Neuron (in vitro differentiated cells): ENCODE results near the gene MICAL3.

ENCODE experiments used
- H2AFZ ChIP-seq: one replicate; pipeline ENCODE4 v1.6.1; 2013; ENCODE audit warnings: low read depth, mild to moderate bottlenecking, inconsistent platforms, low read length, moderate library complexity
- H3K27me3 ChIP-seq: one replicate; pipeline ENCODE4 v1.6.1; 2013; ENCODE audit warnings: low read length; ENCODE audit not compliant: insufficient read depth
- H3K36me3 ChIP-seq: one replicate; pipeline ENCODE4 v1.6.1; 2013; ENCODE audit warnings: low read length; ENCODE audit not compliant: insufficient read depth
- H3K4me1 ChIP-seq: one replicate; pipeline ENCODE4 v1.6.1; 2013; ENCODE audit warnings: low read length; ENCODE audit not compliant: insufficient read depth
- H3K4me3 ChIP-seq: 2 replicates; pipeline ENCODE4 v1.5.1; 2013; ENCODE audit warnings: mild to moderate bottlenecking, low read length, moderate library complexity
- H3K9me3 ChIP-seq: one replicate; pipeline ENCODE4 v1.6.1; 2013; ENCODE audit warnings: low read length

Gene MICAL3

DNA sequence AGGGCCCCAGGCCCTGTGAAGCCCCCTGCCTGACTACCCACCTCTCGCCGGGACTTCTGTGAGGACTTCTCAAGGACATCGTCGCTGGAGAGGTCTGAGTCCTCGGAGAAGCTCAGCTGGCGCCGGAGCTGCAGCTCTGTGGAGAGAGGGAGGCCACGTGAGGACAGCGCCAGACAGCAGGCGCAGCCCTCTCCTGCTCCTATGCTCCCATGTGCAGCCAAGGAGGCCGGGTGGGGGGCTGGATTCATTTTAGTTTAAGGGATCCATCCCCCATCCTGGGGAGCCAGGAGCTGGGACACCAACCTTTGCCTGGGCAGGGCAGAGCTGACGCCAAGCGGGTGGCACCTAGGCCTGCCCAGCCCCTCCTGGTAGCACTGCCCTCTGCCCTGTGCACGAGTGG is 207.7 kb downstream of the MICAL3 start:
- H2AFZ ChIP-seq: no peak overlapping the region
- no peaks in the 10 kb centered on the region for H3K9me3 ChIP-seq
- H3K4me1 ChIP-seq: no peaks in the 10 kb centered on the region
- H3K36me3 ChIP-seq: peaks cover 29% of the 10 kb centered on the region
- no peak overlapping the region for H3K4me3 ChIP-seq
- H3K27me3 ChIP-seq: no peaks in the 10 kb centered on the region

GRCh38 chr22:17815703-17816254 is 208.6 kb downstream of the MICAL3 start:
- no peaks in the 10 kb centered on the region for H3K9me3 ChIP-seq
- H2AFZ ChIP-seq: no peak overlapping the region
- H3K4me3 ChIP-seq: no peak overlapping the region
- no peaks in the 10 kb centered on the region for H3K27me3 ChIP-seq
- no peaks in the 10 kb centered on the region for H3K4me1 ChIP-seq
- H3K36me3 ChIP-seq: peaks cover 26% of the 10 kb centered on the region

DNA sequence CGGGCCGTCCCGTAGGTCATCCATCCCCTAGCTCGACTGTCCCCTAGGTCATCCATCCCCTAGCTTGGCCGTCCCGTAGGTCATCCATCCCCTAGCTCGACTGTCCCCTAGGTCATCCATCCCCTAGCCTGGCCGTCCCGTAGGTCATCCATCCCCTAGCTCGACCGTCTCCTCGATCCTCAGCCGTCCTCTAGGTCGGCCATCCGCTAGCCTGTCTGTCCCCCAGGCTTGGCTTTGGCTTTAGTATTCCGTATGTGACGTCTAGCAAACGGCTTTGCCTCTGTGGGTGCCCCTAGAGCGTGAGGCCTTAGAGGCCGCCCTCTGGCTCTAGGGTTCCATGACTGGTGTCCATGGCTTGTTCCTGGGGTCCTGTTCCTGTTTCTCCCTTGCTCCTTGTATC is 209.5 kb downstream of the MICAL3 start:
- Histone ChIP-seq H3K27me3 (no peaks in the 10 kb centered on the region), H3K9me3 (no peaks in the 10 kb centered on the region), H3K4me1 (no peaks in the 10 kb centered on the region), H3K36me3 (peaks cover 30% of the 10 kb centered on the region), H2AFZ (no peak overlapping the region), H3K4me3 (no peak overlapping the region)

DNA sequence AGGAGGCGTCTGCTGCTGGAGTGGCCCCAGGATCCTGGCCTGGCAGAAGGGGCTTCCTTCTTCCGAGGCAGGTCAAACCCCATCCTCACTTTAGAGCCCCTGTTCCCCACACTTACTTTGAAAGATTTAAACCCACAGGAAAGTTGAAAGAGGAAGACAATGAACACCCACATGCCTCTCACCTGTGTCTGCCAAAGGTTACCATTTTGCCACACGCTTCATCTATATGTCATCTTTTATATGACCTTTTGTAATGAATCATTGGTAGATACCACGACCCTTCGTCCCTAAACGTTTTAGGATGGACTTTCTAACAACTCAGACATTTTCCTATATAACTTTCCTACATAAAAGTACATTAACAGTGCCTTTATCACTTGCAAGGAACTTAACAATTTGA is 210.3 kb downstream of the MICAL3 start:
- H3K4me3 ChIP-seq: no peak overlapping the region
- H3K9me3 ChIP-seq: no peaks in the 10 kb centered on the region
- H2AFZ ChIP-seq: no peak overlapping the region
- H3K27me3 ChIP-seq: no peaks in the 10 kb centered on the region
- no peaks in the 10 kb centered on the region for H3K4me1 ChIP-seq
- peaks cover 30% of the 10 kb centered on the region for H3K36me3 ChIP-seq

- no peaks in the 10 kb centered on the region for H3K4me1 ChIP-seq
- H3K36me3 ChIP-seq: peaks cover 29% of the 10 kb centered on the region
- no peak overlapping the region for H2AFZ ChIP-seq
- H3K27me3 ChIP-seq: no peaks in the 10 kb centered on the region
- H3K9me3 ChIP-seq: no peaks in the 10 kb centered on the region
- H3K4me3 ChIP-seq: no peak overlapping the region
Measured at GRCh38 chr22:17811119-17811518, 213.2 kb downstream of the MICAL3 start.

DNA sequence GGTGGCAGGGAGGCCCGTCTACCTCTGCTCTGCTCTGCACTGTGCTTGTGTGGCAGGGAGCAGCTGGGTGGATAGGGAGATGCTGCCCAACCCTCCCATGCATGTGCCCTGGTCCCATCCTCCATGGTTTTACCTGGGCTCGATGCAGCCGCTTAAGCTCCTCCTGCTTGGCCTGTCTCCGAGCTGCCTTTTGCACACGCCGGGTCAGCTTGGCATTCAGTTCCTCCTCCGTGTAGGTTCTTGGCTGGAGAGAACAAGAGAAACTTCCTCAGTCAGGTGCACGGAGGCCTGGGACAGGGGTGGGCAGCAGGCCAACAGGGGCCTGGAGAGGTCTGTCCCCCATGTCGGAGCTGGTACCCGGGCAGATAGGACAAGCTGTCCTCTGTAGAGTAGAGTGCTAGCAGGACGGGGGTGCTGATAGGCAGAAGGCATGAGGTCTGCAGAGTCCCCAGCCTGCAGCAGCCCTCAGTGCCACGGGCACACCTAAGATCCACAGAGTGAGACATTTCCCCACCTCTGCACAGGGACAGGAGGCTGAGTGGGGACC is 213.7 kb downstream of the MICAL3 start:
- H3K9me3 ChIP-seq: no peaks in the 10 kb centered on the region
- H3K4me3 ChIP-seq: no peak overlapping the region
- no peak overlapping the region for H2AFZ ChIP-seq
- H3K4me1 ChIP-seq: no peaks in the 10 kb centered on the region
- H3K36me3 ChIP-seq: peaks cover 29% of the 10 kb centered on the region
- no peaks in the 10 kb centered on the region for H3K27me3 ChIP-seq

DNA sequence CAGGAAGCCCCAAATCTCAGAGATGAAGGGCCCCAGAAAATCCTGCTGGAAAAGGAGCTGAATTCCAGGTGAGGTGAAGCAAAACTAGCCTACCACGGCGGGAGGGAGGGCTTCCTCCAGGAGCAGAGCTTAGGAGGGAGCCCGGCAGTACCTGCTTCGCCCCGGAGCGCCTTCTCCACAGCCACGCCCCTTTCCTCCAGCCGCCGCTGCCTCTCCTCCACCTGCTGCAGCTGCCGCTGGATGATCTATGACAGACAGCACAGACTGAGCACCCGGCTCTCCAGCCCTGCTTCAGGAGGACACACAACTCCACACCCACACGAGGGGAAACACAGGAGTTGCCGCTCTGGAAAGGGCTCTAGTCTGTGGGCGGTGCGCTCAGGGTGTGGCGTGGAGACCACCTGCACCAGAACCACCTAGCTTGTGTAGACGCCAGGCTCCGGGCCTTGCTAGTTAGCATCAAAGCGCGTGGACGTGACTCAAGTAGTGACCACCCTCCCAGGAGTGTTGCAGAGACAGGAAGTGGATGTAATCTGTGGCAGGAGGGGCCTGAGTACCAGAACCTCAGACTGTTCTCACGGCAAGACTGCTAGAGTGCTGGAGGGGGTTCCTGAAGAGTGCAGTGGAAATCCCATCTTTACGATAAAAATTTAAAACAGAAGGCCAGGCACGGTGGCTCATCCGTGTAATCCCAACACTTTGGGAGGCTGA is 215.5 kb downstream of the MICAL3 start:
- Histone ChIP-seq H3K4me3 (no peak overlapping the region), H3K4me1 (no peaks in the 10 kb centered on the region), H2AFZ (no peak overlapping the region), H3K27me3 (no peaks in the 10 kb centered on the region), H3K36me3 (peaks cover 36% of the 10 kb centered on the region), H3K9me3 (peaks cover 1% of the 10 kb centered on the region)

- no peaks in the 10 kb centered on the region for H3K4me1 ChIP-seq
Measured at GRCh38 chr22:17807578-17808410, 216.6 kb downstream of the MICAL3 start.

DNA sequence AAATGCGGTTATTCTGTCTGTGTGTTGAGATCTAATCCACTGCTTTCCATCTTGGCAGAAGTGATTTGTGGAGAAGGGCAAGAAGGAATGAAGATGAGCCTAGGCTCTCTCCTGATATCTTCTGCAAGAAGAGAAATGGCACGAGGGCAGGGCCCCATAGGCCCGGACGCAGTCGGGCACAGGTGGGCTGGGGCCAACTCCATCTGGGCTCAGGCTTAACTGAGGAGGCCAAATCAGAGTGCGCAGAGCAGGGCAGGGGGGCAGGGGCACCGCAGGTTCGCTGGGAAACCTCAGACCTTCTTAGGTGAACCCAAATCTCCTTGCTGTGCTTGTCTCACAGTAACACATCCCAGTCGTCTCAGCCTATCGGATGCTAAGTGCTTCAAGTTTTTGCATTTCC is 217.3 kb downstream of the MICAL3 start:
- no peak overlapping the region for H3K4me3 ChIP-seq
- H2AFZ ChIP-seq: no peak overlapping the region
- no peaks in the 10 kb centered on the region for H3K27me3 ChIP-seq
- peaks cover 34% of the 10 kb centered on the region for H3K36me3 ChIP-seq
- H3K9me3 ChIP-seq: peaks cover 2% of the 10 kb centered on the region
- H3K4me1 ChIP-seq: no peaks in the 10 kb centered on the region

More at GRCh38 chr22:17807578-17808410, 216.6 kb downstream of the MICAL3 start:
- Histone ChIP-seq H3K9me3 (peaks cover 2% of the 10 kb centered on the region), H3K27me3 (no peaks in the 10 kb centered on the region), H3K4me3 (no peak overlapping the region), H3K36me3 (peaks cover 36% of the 10 kb centered on the region), H2AFZ (no peak overlapping the region)

DNA sequence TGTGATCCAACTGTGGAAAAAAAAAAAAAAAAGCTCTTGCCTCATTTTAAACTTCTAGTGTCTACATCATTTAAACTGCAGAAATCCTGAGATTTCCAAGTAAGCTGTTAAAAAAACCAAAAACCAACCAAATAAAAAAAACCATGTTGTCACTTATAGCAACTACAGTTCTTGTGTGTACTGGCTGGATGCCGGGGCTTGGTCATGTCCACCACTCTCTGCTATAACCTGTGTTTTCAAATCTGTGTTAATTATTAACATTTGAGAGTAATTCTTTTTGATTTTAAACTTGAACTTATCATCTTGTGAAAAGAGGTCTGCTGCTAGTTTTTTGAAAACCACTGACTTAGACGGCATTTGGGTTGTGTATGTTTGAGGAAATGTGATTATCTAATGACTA is 217.9 kb downstream of the MICAL3 start:
- Histone ChIP-seq H3K36me3 (peaks cover 33% of the 10 kb centered on the region), H3K27me3 (no peaks in the 10 kb centered on the region), H2AFZ (no peak overlapping the region), H3K4me1 (no peaks in the 10 kb centered on the region), H3K9me3 (peaks cover 2% of the 10 kb centered on the region), H3K4me3 (no peak overlapping the region)

DNA sequence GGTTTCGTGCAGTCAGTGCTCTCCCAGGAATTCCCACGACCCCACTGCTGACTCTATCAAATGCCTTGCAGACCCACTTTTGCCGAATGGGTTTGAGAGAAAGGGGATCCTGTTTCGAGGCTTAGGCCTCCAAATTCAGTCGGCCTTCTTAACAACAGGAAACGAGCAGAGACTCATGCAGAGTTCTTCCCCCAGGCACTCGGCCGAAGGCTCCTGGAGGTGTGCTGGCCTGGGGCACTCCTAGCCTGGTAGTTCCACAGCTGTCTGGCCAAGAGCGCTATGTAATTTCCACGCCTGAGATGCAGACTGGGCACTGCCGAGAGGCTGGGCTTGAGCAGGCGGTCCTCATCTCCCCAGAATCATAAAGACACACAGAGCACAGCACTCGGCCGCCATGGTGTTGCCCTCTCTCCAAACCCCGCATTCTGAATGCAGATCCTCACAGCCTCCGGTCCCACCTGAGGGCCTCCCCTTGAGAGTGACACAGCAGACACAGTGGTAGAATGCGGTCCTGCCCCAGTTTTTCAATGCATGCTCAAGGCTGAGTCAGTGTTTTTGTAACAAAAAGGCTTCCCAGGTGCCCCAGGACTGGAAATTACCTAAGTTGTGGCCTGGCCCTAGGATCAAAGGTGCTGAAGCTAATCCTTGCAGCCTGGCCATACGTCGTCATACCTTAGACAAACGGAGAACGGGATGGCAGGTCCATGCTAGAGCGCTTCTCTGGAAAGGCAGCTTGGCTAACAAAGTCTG is 219.9 kb downstream of the MICAL3 start:
- Histone ChIP-seq H3K27me3 (no peaks in the 10 kb centered on the region), H3K4me1 (no peaks in the 10 kb centered on the region), H3K9me3 (peaks cover 2% of the 10 kb centered on the region), H3K36me3 (peaks cover 27% of the 10 kb centered on the region), H2AFZ (no peak overlapping the region), H3K4me3 (no peak overlapping the region)

DNA sequence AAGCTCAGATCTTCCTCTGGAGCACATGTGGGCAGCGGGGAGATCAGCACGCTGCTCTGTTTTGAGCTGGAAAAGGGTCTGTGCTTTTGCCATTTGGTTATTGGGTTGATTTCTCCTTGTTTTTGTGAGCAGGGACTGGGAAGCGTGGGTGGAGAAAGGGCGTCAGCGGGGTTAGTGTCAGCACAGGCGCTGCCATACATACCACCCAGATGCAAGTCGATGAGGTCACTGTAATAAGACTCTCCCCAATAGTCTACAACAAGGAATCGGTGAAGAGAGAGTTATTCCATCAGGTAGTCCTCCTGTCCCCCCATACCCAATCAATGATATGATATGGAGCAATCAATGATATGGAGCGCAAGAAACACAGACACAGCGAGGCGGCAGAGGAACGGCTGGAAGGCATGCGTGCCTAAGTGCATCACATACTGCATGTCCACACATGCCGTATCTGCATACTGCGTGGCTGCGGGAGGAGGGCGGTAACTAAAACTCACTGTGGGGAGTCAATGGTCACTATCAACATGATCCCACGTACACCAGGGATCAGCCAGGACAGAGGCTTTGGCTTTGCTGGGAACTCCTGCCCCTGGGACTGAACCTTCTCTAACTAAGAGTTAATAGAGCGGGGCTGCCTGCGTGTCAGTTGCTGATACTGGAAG is 220.6 kb downstream of the MICAL3 start:
- Histone ChIP-seq H3K36me3 (peaks cover 24% of the 10 kb centered on the region), H3K4me1 (no peaks in the 10 kb centered on the region), H3K4me3 (no peak overlapping the region), H2AFZ (no peak overlapping the region), H3K27me3 (no peaks in the 10 kb centered on the region), H3K9me3 (peaks cover 2% of the 10 kb centered on the region)
